T-helper 2 cell treated with Interferon-gamma antibody and Interleukin-4, amounts not matched to agents 5 μg/mL and 100 μg/mL, for 36 hours (primary cell): ENCODE measurements around the gene TTC27.
"Not testable (repeated sequence)": the region's sequence is repeated elsewhere in the genome, so short reads cannot be mapped to it uniquely, and the experiment has no call there.

Source experiments
- DNase-seq: peaks from one replicate; pipeline ENCODE4 v3.0.0; 2021; ENCODE audit warnings: low spot score
- H3K27ac Mint-ChIP-seq: one replicate; pipeline ENCODE4 v1.8.0; 2021; ENCODE audit warnings: mild to moderate bottlenecking, mixed read lengths
- H3K27me3 Mint-ChIP-seq: one replicate; pipeline ENCODE4 v1.8.0; 2021; ENCODE audit warnings: low read depth, mixed read lengths
- H3K36me3 Mint-ChIP-seq: one replicate; pipeline ENCODE4 v1.8.0; 2021; ENCODE audit warnings: low read depth, mixed read lengths
- H3K4me1 Mint-ChIP-seq: one replicate; pipeline ENCODE4 v1.8.0; 2021; ENCODE audit warnings: low read depth, mixed read lengths
- H3K4me3 Mint-ChIP-seq: one replicate; pipeline ENCODE4 v1.8.0; 2022; ENCODE audit warnings: mild to moderate bottlenecking, moderate library complexity, mixed read lengths
- H3K9me3 Mint-ChIP-seq: one replicate; pipeline ENCODE4 v1.8.0; 2021; ENCODE audit warnings: mixed read lengths

TTC27 gene

DNA sequence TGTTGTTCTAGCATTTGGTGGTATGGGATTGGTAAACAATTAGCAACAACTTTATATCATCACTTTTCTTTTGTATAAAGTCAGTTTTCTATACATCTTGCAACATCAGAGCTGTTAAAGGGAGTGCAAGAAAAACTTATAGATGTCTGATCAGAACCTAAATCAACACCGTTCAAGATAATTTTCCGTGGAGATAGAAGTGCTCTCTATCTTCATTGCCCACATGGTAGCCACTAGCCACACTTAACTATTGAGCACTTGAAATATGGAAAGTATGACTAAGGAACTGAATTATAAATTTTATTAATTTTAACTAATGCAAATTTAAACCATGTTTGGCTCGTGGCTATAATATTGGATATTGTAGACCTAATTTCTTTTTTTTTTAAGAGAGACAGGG lies 5.2 kb downstream of the TTC27 start:
- Mint-ChIP-seq H3K4me1 (peaks cover 17% of the 10 kb centered on the region), H3K36me3 (peaks cover 17% of the 10 kb centered on the region), H3K4me3 (no peak overlapping the region), H3K9me3 (no peaks in the 10 kb centered on the region), H3K27ac (no peak overlapping the region), H3K27me3 (no peaks in the 10 kb centered on the region)
- DNase-seq, result no peak

GRCh38 chr2:32638548-32638947 lies 10.7 kb downstream of the TTC27 start:
- H3K27me3 Mint-ChIP-seq, H3K27ac Mint-ChIP-seq, H3K9me3 Mint-ChIP-seq, H3K4me3 Mint-ChIP-seq, H3K4me1 Mint-ChIP-seq, DNase-seq: not testable (repeated sequence)
- H3K36me3 Mint-ChIP-seq, result peaks cover 14% of the 10 kb centered on the region

GRCh38 chr2:32641180-32641579 lies 13.3 kb downstream of the TTC27 start:
- Mint-ChIP-seq H3K27me3 (no peaks in the 10 kb centered on the region), H3K4me1 (no peaks in the 10 kb centered on the region), H3K36me3 (peaks cover 17% of the 10 kb centered on the region), H3K4me3 (no peak overlapping the region), H3K9me3 (no peaks in the 10 kb centered on the region), H3K27ac (no peak overlapping the region)
- no peak for DNase-seq

- Mint-ChIP-seq H3K4me1 (no peaks in the 10 kb centered on the region), H3K9me3 (no peaks in the 10 kb centered on the region), H3K27ac (no peak overlapping the region), H3K4me3 (no peak overlapping the region), H3K36me3 (peaks cover 27% of the 10 kb centered on the region), H3K27me3 (no peaks in the 10 kb centered on the region)
- DNase-seq, result no peak
These were observed 19.4 kb downstream of the TTC27 start for GRCh38 chr2:32647180-32647651.

DNA sequence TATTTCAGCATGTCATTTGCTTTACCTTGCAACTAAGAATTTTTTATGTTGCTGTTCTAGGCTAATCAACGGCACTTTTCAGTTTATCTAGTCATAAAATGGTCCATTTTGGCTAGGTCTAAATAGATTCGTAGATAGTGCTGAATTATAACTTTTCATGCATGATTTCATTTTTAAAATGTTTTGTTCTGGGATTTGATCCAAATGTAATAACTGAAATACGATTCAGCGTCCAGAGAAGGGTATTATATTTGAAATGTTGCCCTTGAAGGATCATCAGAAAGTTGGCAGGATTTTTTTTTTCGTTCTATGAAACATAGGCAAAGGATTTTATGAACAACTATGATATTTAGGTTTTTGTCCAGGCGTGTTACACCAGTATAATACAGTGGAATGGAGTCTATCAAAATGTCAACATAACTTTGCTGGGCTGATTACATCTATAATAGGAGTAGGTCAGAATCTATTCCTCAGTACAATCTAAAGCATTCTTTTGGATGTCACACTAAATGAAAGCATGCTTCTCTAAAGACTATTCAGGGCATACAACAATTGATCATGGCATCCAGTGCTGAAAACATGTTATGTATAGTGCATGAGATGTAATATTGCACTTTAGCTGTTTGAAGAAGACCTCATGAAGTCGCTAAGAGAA lies 24.8 kb downstream of the TTC27 start:
- H3K4me3 Mint-ChIP-seq, result no peak overlapping the region
- H3K27me3 Mint-ChIP-seq, result no peaks in the 10 kb centered on the region
- H3K9me3 Mint-ChIP-seq, result no peaks in the 10 kb centered on the region
- H3K36me3 Mint-ChIP-seq, result peaks cover 22% of the 10 kb centered on the region
- H3K27ac Mint-ChIP-seq, result no peak overlapping the region
- no peak for DNase-seq
- no peaks in the 10 kb centered on the region for H3K4me1 Mint-ChIP-seq

DNA sequence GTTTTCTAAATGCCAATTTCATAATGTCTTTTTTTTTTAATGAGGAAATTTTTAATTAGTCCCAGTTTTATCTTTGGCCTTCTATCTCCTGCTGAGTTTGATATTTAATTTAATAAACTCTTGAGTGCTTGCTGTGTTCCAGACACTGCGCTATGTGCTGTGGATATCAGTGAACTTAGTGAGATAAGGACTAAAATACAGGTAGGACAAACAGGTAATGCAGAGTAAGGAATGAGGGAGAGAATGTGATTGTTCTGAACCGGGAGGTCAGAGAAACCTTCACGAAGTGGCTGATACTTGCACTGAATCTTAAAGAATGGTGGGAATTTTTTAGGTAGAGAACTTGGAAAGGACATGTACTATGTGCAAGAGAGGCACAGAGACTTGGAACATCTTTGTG lies 28.2 kb downstream of the TTC27 start:
- Mint-ChIP-seq H3K36me3 (peaks cover 36% of the 10 kb centered on the region), H3K9me3 (no peaks in the 10 kb centered on the region), H3K4me1 (no peaks in the 10 kb centered on the region), H3K27me3 (no peaks in the 10 kb centered on the region), H3K27ac (no peak overlapping the region), H3K4me3 (no peak overlapping the region)
- DNase-seq, result no peak

GRCh38 chr2:32663864-32664263 lies 36.0 kb downstream of the TTC27 start:
- Mint-ChIP-seq H3K4me3 (no peak overlapping the region), H3K27me3 (no peaks in the 10 kb centered on the region), H3K36me3 (peaks cover 36% of the 10 kb centered on the region), H3K27ac (no peak overlapping the region), H3K4me1 (no peaks in the 10 kb centered on the region), H3K9me3 (no peaks in the 10 kb centered on the region)
- no peak for DNase-seq

DNA sequence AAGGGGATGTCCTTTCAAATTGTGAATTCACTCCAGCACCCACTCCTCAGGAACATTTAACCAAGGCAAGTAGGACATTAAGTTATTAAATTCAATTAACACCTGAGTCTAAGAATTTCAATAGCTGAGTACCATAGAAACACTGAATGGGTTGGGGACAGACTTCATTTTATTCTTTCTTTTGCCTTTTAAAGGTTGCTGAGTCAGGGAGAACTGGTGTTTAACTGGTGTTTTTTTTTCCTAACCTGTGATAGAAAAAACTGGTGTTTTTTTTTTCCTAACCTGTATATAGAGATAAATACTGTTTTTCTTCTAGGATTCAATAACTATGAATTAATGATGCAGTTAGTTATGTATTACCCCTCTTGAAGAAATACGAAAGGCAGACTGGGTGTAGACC lies 38.9 kb downstream of the TTC27 start:
- no peaks in the 10 kb centered on the region for H3K9me3 Mint-ChIP-seq
- peaks cover 24% of the 10 kb centered on the region for H3K36me3 Mint-ChIP-seq
- H3K4me1 Mint-ChIP-seq, result no peaks in the 10 kb centered on the region
- no peak for DNase-seq
- no peak overlapping the region for H3K4me3 Mint-ChIP-seq
- no peak overlapping the region for H3K27ac Mint-ChIP-seq
- H3K27me3 Mint-ChIP-seq, result no peaks in the 10 kb centered on the region

- Mint-ChIP-seq H3K27me3 (no peaks in the 10 kb centered on the region), H3K36me3 (peaks cover 31% of the 10 kb centered on the region), H3K27ac (no peak overlapping the region), H3K4me1 (no peaks in the 10 kb centered on the region), H3K9me3 (no peaks in the 10 kb centered on the region), H3K4me3 (no peak overlapping the region)
- no peak for DNase-seq
These were observed 40.4 kb downstream of the TTC27 start for GRCh38 chr2:32668254-32668653.

- Mint-ChIP-seq H3K36me3 (peaks cover 27% of the 10 kb centered on the region), H3K27ac (no peak overlapping the region), H3K27me3 (no peaks in the 10 kb centered on the region), H3K4me3 (no peak overlapping the region), H3K4me1 (no peaks in the 10 kb centered on the region), H3K9me3 (no peaks in the 10 kb centered on the region)
- DNase-seq, result no peak
These were observed 44.2 kb downstream of the TTC27 start for GRCh38 chr2:32671885-32672533.

- Mint-ChIP-seq H3K4me1 (no peaks in the 10 kb centered on the region), H3K27me3 (no peaks in the 10 kb centered on the region), H3K9me3 (no peaks in the 10 kb centered on the region), H3K36me3 (peaks cover 15% of the 10 kb centered on the region), H3K27ac (no peak overlapping the region), H3K4me3 (no peak overlapping the region)
- no peak for DNase-seq
These were observed 51.0 kb downstream of the TTC27 start for GRCh38 chr2:32678825-32679224.

DNA sequence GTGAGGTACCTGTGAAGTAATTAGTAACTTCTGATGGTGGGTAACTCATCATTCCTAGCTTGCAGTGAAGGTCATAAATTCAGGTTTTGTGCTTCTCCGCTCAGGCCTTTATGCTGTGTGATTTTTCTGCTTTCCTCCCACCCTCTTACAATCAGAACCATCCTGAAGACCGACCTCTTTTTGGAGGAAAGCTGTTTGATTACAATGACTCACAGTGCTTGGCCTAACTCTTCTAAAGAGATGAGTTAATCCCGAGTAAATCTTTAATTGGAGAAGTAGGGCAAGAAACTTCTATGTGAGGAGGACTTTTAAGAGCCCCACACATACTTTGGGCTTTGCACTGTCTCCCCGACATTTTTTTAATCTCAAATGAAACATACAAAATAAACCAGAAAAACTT lies 53.1 kb downstream of the TTC27 start:
- H3K36me3 Mint-ChIP-seq, result peaks cover 12% of the 10 kb centered on the region
- no peak overlapping the region for H3K27ac Mint-ChIP-seq
- no peaks in the 10 kb centered on the region for H3K9me3 Mint-ChIP-seq
- H3K27me3 Mint-ChIP-seq, result no peaks in the 10 kb centered on the region
- no peak overlapping the region for H3K4me3 Mint-ChIP-seq
- DNase-seq, result no peak
- no peaks in the 10 kb centered on the region for H3K4me1 Mint-ChIP-seq

DNA sequence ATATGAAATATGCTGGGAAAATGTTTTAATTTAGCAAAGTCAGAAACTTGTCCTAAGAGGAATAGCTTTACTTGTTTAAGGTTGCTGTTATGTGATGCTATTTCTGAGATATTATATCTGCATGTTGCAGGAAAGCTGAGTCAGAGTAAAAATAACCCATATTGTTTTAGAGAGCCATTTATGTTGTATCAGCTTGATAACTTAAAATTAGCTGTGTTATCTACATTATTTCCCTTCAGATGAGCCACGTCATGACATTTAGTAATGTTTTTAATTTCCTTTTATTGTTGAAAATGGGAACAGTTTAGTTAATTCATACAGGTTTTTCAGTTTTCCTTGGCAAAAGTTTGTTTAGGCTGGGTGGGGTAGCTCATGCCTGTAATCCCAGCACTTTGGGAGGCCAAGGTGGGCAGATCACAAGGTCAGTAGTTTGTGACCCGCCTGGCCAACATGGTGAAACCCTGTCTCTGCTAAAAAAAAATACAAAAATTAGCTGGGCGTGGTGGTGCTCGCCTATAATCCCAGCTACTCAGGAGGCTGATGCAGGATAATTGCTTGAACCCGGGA lies 55.8 kb downstream of the TTC27 start:
- DNase-seq, result no peak
- peaks cover 12% of the 10 kb centered on the region for H3K36me3 Mint-ChIP-seq
- H3K9me3 Mint-ChIP-seq, result no peaks in the 10 kb centered on the region
- H3K27me3 Mint-ChIP-seq, result no peaks in the 10 kb centered on the region
- peaks cover 4% of the 10 kb centered on the region for H3K4me1 Mint-ChIP-seq
- H3K27ac Mint-ChIP-seq, result no peak overlapping the region
- H3K4me3 Mint-ChIP-seq, result no peak overlapping the region

GRCh38 chr2:32688541-32688940 lies 60.7 kb downstream of the TTC27 start:
- Mint-ChIP-seq H3K36me3 (peaks cover 6% of the 10 kb centered on the region), H3K9me3 (no peaks in the 10 kb centered on the region), H3K27me3 (no peaks in the 10 kb centered on the region), H3K4me1 (peaks cover 4% of the 10 kb centered on the region), H3K4me3 (no peak overlapping the region), H3K27ac (no peak overlapping the region)
- no peak for DNase-seq
